HL-60/S4 (cell line): Measurements from ENCODE around the gene SERPINA5.

Experiments
- in situ Hi-C: fragments of 300-500 bp; cut with MboI; formaldehyde crosslinking; loops from 2 replicates; pipeline ENCODE4 v1.14.3; 2022; ENCODE audit warnings: low sequenced_read_pairs

Gene SERPINA5

GRCh38 chr14:94641632-94641955 lies 60.4 kb downstream of the SERPINA5 start:
- in situ Hi-C loops: no loop called here
